ENCODE data around the gene ZNF516. TPM values are rescaled to one million over a fixed set of nuclear protein-coding genes. Genes with fewer than 3 reads are reported as not detected.

ZNF516 gene
- total RNA-seq, 1 donor from 2014 or later, result 26.1 TPM

GRCh38 chr18:76328140-76328539, 166.9 kb downstream of the ZNF516 start:
- Mint-ChIP-seq H3K36me3 (ENCODE audit: low read depth) (peaks cover 8% of the 10 kb centered on the region), H3K9me3 (ENCODE audit: low read depth) (peaks cover 30% of the 10 kb centered on the region), H3K27ac (ENCODE audit: unreplicated experiment) (no peak overlapping the region), H3K4me3 (ENCODE audit: unreplicated experiment) (no peak overlapping the region), H3K4me1 (ENCODE audit: low read depth) (no peaks in the 10 kb centered on the region), H3K27me3 (ENCODE audit: low read depth) (peaks cover 9% of the 10 kb centered on the region)
- DNase-seq (ENCODE audit: low spot score), result no peak
- no peak for TF ChIP-seq CTCF (IDR thresholded peaks at IDR 0.05)

GRCh38 chr18:76323891-76324290, 171.2 kb downstream of the ZNF516 start:
- Mint-ChIP-seq H3K4me1 (ENCODE audit: low read depth) (no peaks in the 10 kb centered on the region), H3K4me3 (ENCODE audit: unreplicated experiment) (no peak overlapping the region), H3K27me3 (ENCODE audit: low read depth) (peaks cover 2% of the 10 kb centered on the region), H3K27ac (ENCODE audit: unreplicated experiment) (no peak overlapping the region), H3K36me3 (ENCODE audit: low read depth) (no peaks in the 10 kb centered on the region), H3K9me3 (ENCODE audit: low read depth) (no peaks in the 10 kb centered on the region)
- TF ChIP-seq CTCF (IDR thresholded peaks at IDR 0.05), result no peak
- DNase-seq (ENCODE audit: low spot score), result no peak

- Mint-ChIP-seq H3K4me3 (ENCODE audit: unreplicated experiment) (no peak overlapping the region), H3K4me1 (ENCODE audit: low read depth) (no peaks in the 10 kb centered on the region), H3K27me3 (ENCODE audit: low read depth) (peaks cover 2% of the 10 kb centered on the region), H3K27ac (ENCODE audit: unreplicated experiment) (no peak overlapping the region), H3K9me3 (ENCODE audit: low read depth) (no peaks in the 10 kb centered on the region), H3K36me3 (ENCODE audit: low read depth) (no peaks in the 10 kb centered on the region)
- DNase-seq (ENCODE audit: low spot score), result no peak
- TF ChIP-seq CTCF (IDR thresholded peaks at IDR 0.05), result no peak
Measured at GRCh38 chr18:76322686-76323085, 172.4 kb downstream of the ZNF516 start.

- DNase-seq (ENCODE audit: low spot score), result no peak
- Mint-ChIP-seq H3K36me3 (ENCODE audit: low read depth) (no peaks in the 10 kb centered on the region), H3K27me3 (ENCODE audit: low read depth) (no peaks in the 10 kb centered on the region), H3K4me3 (ENCODE audit: unreplicated experiment) (no peak overlapping the region), H3K4me1 (ENCODE audit: low read depth) (no peaks in the 10 kb centered on the region), H3K27ac (ENCODE audit: unreplicated experiment) (no peak overlapping the region), H3K9me3 (ENCODE audit: low read depth) (no peaks in the 10 kb centered on the region)
- TF ChIP-seq CTCF (IDR thresholded peaks at IDR 0.05), result no peak
Measured at GRCh38 chr18:76319366-76319765, 175.7 kb downstream of the ZNF516 start.

GRCh38 chr18:76318607-76319006, 176.4 kb downstream of the ZNF516 start:
- Mint-ChIP-seq H3K27ac (ENCODE audit: unreplicated experiment) (no peak overlapping the region), H3K9me3 (ENCODE audit: low read depth) (no peaks in the 10 kb centered on the region), H3K36me3 (ENCODE audit: low read depth) (no peaks in the 10 kb centered on the region), H3K4me3 (ENCODE audit: unreplicated experiment) (no peak overlapping the region), H3K27me3 (ENCODE audit: low read depth) (no peaks in the 10 kb centered on the region), H3K4me1 (ENCODE audit: low read depth) (no peaks in the 10 kb centered on the region)
- TF ChIP-seq CTCF (IDR thresholded peaks at IDR 0.05), result no peak
- no peak for DNase-seq (ENCODE audit: low spot score)

All from chondrocyte (in vitro differentiated cells).